Measurements from ENCODE around the gene LRRC8D. TPM values are rescaled to one million over a fixed set of nuclear protein-coding genes. Genes with fewer than 3 reads are reported as not detected.

LRRC8D gene
- total RNA-seq, 1 experiment from 2014 or later, result 39.4 TPM

DNA sequence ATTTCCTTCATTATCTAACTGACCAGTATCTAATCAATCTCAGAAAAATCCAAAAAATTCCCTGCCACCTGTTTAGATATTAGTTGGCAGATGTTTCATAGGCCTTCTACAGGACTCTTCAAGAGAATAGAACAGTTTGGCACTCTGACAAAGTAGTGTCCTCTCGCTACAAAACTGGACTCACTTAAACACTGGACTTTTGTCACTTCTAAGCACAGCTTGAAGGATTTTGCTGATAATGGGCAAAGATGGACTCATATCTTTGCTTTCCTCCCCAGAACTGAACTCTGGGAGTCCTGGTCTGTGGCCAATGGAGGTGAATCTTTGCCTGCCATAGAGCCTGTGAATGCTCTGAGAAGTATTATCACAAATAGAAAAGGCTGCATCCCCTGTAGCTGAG is 115.9 kb downstream of the LRRC8D start:
- Histone ChIP-seq H3K36me3 (ENCODE audit: control insufficient read depth, insufficient read depth, low read length) (no peaks in the 10 kb centered on the region), H3K27me3 (replicated peaks; ENCODE audit: control insufficient read depth, insufficient read depth, low read length) (no peaks in the 10 kb centered on the region), H3K9me3 (no peaks in the 10 kb centered on the region), H3K4me1 (peaks cover 8% of the 10 kb centered on the region), H3K4me3 (ENCODE audit: low read depth, low read length) (no peak overlapping the region)
- no peaks in the 10 kb centered on the region for H3K4me1 Mint-ChIP-seq (ENCODE audit: low read depth, unreplicated experiment)
- no peaks in the 10 kb centered on the region for H3K9me3 Mint-ChIP-seq (ENCODE audit: unreplicated experiment)
- TF ChIP-seq CTCF (IDR thresholded peaks at IDR 0.05; ENCODE audit: insufficient read depth in 1 of 2, low read depth in 1 of 2, low read length in 1 of 2, severe bottlenecking in 1 of 2, unreplicated experiment in 1 of 2), result no peak
- no peak overlapping the region for H3K4me3 Mint-ChIP-seq (ENCODE audit: unreplicated experiment)
- H3K27ac Mint-ChIP-seq (ENCODE audit: unreplicated experiment), result no peak overlapping the region
- intact Hi-C loops (cut with micrococcal nuclease; ENCODE audit: unreplicated experiment), result no loop called here
- H3K36me3 Mint-ChIP-seq (ENCODE audit: insufficient read depth, unreplicated experiment), result peaks cover 30% of the 10 kb centered on the region
- DNase-seq, result no peak
- ChIA-PET POLR2A (no interaction called here), CTCF (no interaction called here)
- no peaks in the 10 kb centered on the region for H3K27me3 Mint-ChIP-seq (ENCODE audit: insufficient read depth, unreplicated experiment)
- no TSS peak for BruUV-seq (replicated peaks)

- peaks cover 5% of the 10 kb centered on the region for H3K4me1 Mint-ChIP-seq (ENCODE audit: low read depth, unreplicated experiment)
- no peaks in the 10 kb centered on the region for H3K9me3 ChIP-seq
- ChIA-PET POLR2A (no interaction called here), CTCF (no interaction called here)
- H3K27me3 Mint-ChIP-seq (ENCODE audit: insufficient read depth, unreplicated experiment), result no peaks in the 10 kb centered on the region
- H3K4me3 ChIP-seq (ENCODE audit: low read depth, low read length), result no peak overlapping the region
- DNase-seq, result no peak
- no peak overlapping the region for H3K27ac Mint-ChIP-seq (ENCODE audit: unreplicated experiment)
- no peak for TF ChIP-seq CTCF (IDR thresholded peaks at IDR 0.05; ENCODE audit: insufficient read depth in 1 of 2, low read depth in 1 of 2, low read length in 1 of 2, severe bottlenecking in 1 of 2, unreplicated experiment in 1 of 2)
- no peaks in the 10 kb centered on the region for H3K9me3 Mint-ChIP-seq (ENCODE audit: unreplicated experiment)
- intact Hi-C loops (cut with micrococcal nuclease; ENCODE audit: unreplicated experiment), result no loop called here
- no peaks in the 10 kb centered on the region for H3K36me3 ChIP-seq (ENCODE audit: control insufficient read depth, insufficient read depth, low read length)
- H3K4me3 Mint-ChIP-seq (ENCODE audit: unreplicated experiment), result no peak overlapping the region
- H3K36me3 Mint-ChIP-seq (ENCODE audit: insufficient read depth, unreplicated experiment), result peaks cover 25% of the 10 kb centered on the region
- peaks cover 8% of the 10 kb centered on the region for H3K4me1 ChIP-seq
- no TSS peak for BruUV-seq (replicated peaks)
- H3K27me3 ChIP-seq (replicated peaks; ENCODE audit: control insufficient read depth, insufficient read depth, low read length), result no peaks in the 10 kb centered on the region
Observed at GRCh38 chr1:89938171-89939055, 117.6 kb downstream of the LRRC8D start.

GRCh38 chr1:89939059-89939570 is 118.3 kb downstream of the LRRC8D start:
- no peaks in the 10 kb centered on the region for H3K9me3 Mint-ChIP-seq (ENCODE audit: unreplicated experiment)

More at GRCh38 chr1:89939059-89939570, 118.3 kb downstream of the LRRC8D start:
- no peak overlapping the region for H3K27ac Mint-ChIP-seq (ENCODE audit: unreplicated experiment)
- POLR2A ChIA-PET, result no interaction called here
- no peaks in the 10 kb centered on the region for H3K36me3 ChIP-seq (ENCODE audit: control insufficient read depth, insufficient read depth, low read length)
- peaks cover 18% of the 10 kb centered on the region for H3K36me3 Mint-ChIP-seq (ENCODE audit: insufficient read depth, unreplicated experiment)
- TF ChIP-seq CTCF (IDR thresholded peaks at IDR 0.05; ENCODE audit: insufficient read depth in 1 of 2, low read depth in 1 of 2, low read length in 1 of 2, severe bottlenecking in 1 of 2, unreplicated experiment in 1 of 2), result no peak
- no peaks in the 10 kb centered on the region for H3K9me3 ChIP-seq
- H3K4me1 ChIP-seq, result peaks cover 8% of the 10 kb centered on the region
- no peak overlapping the region for H3K4me3 ChIP-seq (ENCODE audit: low read depth, low read length)
- no peak overlapping the region for H3K4me3 Mint-ChIP-seq (ENCODE audit: unreplicated experiment)
- no peaks in the 10 kb centered on the region for H3K27me3 ChIP-seq (replicated peaks; ENCODE audit: control insufficient read depth, insufficient read depth, low read length)
- BruUV-seq (replicated peaks), result no TSS peak
- H3K27me3 Mint-ChIP-seq (ENCODE audit: insufficient read depth, unreplicated experiment), result no peaks in the 10 kb centered on the region
- intact Hi-C loops (cut with micrococcal nuclease; ENCODE audit: unreplicated experiment), result no loop called here
- H3K4me1 Mint-ChIP-seq (ENCODE audit: low read depth, unreplicated experiment), result peaks cover 7% of the 10 kb centered on the region
- CTCF ChIA-PET, result no interaction called here
- DNase-seq, result no peak
